WERI-Rb-1 (cell line): ENCODE data around the gene ANTXR2.

ENCODE experiments used
- DNase-seq: peaks from one replicate; pipeline ENCODE4 v3.0.0-alpha.2; 2020
- H3K27ac ChIP-seq: fragments of 250-450 bp; sonication (Bioruptor Pico); 2 replicates; pipeline ENCODE4 v1.5.1; 2020; ENCODE audit warnings: mild to moderate bottlenecking, moderate library complexity
- H3K27me3 ChIP-seq: fragments of 250-450 bp; sonication (Bioruptor Pico); 2 replicates; pipeline ENCODE4 v1.5.1; 2021; ENCODE audit warnings: mild to moderate bottlenecking, low read depth, moderate library complexity; ENCODE audit not compliant: insufficient read depth, severe bottlenecking
- H3K36me3 ChIP-seq: fragments of 250-450 bp; sonication (Bioruptor Pico); 2 replicates; pipeline ENCODE4 v1.5.1; 2020; ENCODE audit warnings: mild to moderate bottlenecking, moderate library complexity
- H3K4me3 ChIP-seq: 2 replicates; pipeline ENCODE4 v1.5.1; 2011; ENCODE audit warnings: low read depth, mild to moderate bottlenecking, control low read depth, low read length
- H3K9me3 ChIP-seq: fragments of 250-450 bp; sonication (Bioruptor Pico); 2 replicates; pipeline ENCODE4 v1.5.1; 2021; ENCODE audit warnings: mild to moderate bottlenecking, moderate library complexity; ENCODE audit not compliant: severe bottlenecking
- TF ChIP-seq, protein P1 (sequence below): IDR thresholded peaks from 2 replicates; pipeline ENCODE4 v1.5.1; 2011; ENCODE audit warnings: low read depth, mild to moderate bottlenecking, control low read depth, inconsistent platforms, low read length

Gene ANTXR2

DNA sequence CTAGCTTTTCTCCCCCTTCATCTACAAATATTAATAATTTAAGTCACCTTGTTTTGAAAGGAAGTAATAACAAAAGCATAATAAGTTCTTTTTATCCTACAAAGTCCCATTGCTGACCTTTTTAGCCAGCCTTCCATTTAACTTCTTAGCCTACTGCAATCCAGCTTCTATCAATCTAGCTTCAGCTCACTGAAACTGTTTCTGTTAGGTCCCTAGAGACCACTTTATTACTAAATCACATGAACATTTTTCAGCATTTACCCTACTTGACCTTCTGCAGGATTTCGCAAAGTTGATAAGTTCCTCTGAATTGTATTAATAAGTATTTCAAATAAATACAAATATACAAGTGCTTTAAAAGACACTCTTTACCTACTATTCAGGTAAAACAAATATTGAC is 186.5 kb downstream of the ANTXR2 start:
- no peaks in the 10 kb centered on the region for H3K27me3 ChIP-seq
- TF ChIP-seq, protein P1, sequence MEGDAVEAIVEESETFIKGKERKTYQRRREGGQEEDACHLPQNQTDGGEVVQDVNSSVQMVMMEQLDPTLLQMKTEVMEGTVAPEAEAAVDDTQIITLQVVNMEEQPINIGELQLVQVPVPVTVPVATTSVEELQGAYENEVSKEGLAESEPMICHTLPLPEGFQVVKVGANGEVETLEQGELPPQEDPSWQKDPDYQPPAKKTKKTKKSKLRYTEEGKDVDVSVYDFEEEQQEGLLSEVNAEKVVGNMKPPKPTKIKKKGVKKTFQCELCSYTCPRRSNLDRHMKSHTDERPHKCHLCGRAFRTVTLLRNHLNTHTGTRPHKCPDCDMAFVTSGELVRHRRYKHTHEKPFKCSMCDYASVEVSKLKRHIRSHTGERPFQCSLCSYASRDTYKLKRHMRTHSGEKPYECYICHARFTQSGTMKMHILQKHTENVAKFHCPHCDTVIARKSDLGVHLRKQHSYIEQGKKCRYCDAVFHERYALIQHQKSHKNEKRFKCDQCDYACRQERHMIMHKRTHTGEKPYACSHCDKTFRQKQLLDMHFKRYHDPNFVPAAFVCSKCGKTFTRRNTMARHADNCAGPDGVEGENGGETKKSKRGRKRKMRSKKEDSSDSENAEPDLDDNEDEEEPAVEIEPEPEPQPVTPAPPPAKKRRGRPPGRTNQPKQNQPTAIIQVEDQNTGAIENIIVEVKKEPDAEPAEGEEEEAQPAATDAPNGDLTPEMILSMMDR = no peak
- H3K4me3 ChIP-seq = no peak overlapping the region
- H3K36me3 ChIP-seq = no peaks in the 10 kb centered on the region
- no peak overlapping the region for H3K27ac ChIP-seq
- no peaks in the 10 kb centered on the region for H3K9me3 ChIP-seq
- DNase-seq = no peak

DNA sequence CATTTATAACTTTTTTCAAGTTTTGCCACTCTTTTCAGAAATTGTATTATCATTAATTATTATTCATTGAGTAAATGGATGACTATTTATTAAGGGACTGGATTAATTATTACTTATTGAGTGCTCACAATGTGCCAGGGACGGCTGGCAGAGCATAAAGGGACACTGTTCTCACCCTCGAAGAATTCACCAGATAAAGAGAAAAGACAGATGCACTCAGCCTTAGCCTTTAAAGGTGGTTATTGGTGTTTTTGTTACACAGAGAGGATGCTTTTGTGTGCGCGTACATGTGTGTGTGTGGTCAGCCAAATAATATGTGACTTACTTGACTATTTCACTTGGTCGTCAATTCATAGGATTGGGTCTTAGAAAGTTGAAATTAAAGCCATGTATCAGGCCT is 187.0 kb downstream of the ANTXR2 start:
- Histone ChIP-seq H3K9me3 (no peaks in the 10 kb centered on the region), H3K4me3 (no peak overlapping the region), H3K27ac (no peak overlapping the region), H3K36me3 (no peaks in the 10 kb centered on the region), H3K27me3 (no peaks in the 10 kb centered on the region)
- no peak for DNase-seq
- TF ChIP-seq, protein P1 = no peak

DNA sequence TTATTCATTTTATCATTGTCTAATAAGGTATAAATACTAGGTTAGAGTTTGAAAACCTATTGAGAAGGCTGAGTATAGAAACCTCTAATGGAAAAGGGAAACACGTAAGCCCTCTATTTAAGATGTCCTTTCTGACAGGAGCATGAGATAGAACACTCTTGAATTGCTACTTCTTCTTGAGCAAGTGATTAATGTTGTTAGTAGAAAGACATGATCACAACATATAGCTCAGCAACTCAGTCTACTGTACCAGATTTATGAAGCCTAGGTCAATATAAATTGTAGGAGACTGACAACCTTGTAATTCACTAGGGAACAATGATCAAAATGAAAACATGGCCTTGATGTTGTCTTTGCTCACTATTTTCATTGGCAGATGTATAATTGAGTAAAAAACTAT is 189.7 kb downstream of the ANTXR2 start:
- no peak for DNase-seq
- Histone ChIP-seq H3K4me3 (no peak overlapping the region), H3K27ac (no peak overlapping the region), H3K27me3 (no peaks in the 10 kb centered on the region), H3K9me3 (no peaks in the 10 kb centered on the region), H3K36me3 (no peaks in the 10 kb centered on the region)
- TF ChIP-seq, protein P1 = no peak

DNA sequence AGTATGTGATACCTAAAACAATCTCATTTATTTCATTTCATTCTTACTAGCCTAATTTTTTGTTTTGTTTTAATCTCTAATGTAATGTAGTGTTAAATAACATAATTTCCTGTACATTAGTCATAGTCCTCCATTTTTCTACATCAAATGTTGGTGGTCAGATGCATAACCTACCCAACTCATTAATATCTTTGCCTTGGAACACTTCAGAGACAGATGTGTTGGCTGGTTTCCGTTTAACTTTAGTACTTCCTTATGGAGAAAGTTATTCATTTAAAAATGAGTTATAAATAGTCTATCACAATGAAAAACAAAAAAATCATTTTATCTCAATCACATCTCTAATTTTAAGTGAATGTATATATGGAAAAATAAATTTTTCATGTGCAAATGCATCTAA is 190.2 kb downstream of the ANTXR2 start:
- H3K27me3 ChIP-seq = no peaks in the 10 kb centered on the region
- H3K9me3 ChIP-seq = no peaks in the 10 kb centered on the region
- no peak overlapping the region for H3K4me3 ChIP-seq
- no peak for DNase-seq
- no peak overlapping the region for H3K27ac ChIP-seq
- H3K36me3 ChIP-seq = no peaks in the 10 kb centered on the region
- TF ChIP-seq, protein P1 = no peak

DNA sequence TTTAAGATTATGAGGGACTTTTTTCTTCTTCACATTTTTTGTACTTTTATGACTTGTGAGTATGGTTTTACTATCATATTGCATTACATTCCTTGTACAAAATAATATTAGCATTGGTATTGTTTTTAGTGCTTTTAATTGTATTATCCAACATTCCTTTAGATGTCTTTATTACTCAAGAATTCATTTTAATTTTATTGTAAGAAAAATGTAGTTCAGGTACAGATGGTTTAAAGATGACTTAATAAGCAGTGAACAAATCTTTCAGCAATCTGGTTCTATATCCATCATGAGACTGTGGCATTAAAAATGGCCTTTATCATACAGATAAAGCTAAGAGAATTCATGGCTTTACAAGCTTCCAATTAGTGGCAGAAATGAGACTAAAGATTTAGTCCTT is 191.6 kb downstream of the ANTXR2 start:
- Histone ChIP-seq H3K9me3 (no peaks in the 10 kb centered on the region), H3K4me3 (no peak overlapping the region), H3K27me3 (no peaks in the 10 kb centered on the region), H3K36me3 (0 out of 2 replicates have a peak, but pooled peaks cover 4% of the 10 kb centered on the region), H3K27ac (no peak overlapping the region)
- TF ChIP-seq, protein P1 = no peak
- no peak for DNase-seq

DNA sequence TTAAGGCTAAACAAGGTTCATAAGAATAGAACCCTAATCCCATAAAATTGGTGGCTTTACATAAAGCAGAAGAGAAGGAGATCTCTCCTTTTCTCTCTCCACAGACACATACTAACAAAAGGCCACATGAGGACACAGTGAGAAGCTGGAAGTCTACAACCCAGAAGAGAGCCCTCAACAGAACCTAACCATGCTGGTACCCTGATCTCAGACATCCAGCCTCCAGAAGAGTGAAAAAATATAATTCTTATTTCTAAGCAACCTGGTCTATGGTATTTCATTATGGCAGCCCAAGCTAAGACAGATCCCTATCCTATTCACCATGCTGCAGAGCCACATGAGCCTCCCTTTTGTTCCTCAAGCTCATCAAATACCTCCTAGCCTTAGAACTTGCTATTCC is 195.5 kb downstream of the ANTXR2 start:
- Histone ChIP-seq H3K4me3 (no peak overlapping the region), H3K9me3 (no peaks in the 10 kb centered on the region), H3K36me3 (0 out of 2 replicates have a peak, but pooled peaks cover 4% of the 10 kb centered on the region), H3K27me3 (no peaks in the 10 kb centered on the region), H3K27ac (no peak overlapping the region)
- TF ChIP-seq, protein P1 = no peak
- DNase-seq = no peak
